K562 (cell line): ENCODE measurements around the gene MYL3. TPM values are rescaled to one million over a fixed set of nuclear protein-coding genes. Genes with fewer than 3 reads are reported as not detected.

Source experiments
- ATF3 ChIP-seq, 2 experiments: fragments of 450-650 bp in 1 of 2; sonication (generic) in 1 of 2; formaldehyde crosslinking in 1 of 2; IDR thresholded peaks in 1 of 2; conservative IDR thresholded peaks in 1 of 2; 2 replicates each; pipeline versions ENCODE4 v1.6.1 to v1.8.1; 2016 to 2023; ENCODE audit warnings: mild to moderate bottlenecking in 2 of 2, moderate library complexity in 2 of 2, inconsistent platforms in 1 of 2, missing genetic modification reagents in 1 of 2
- CBX3 ChIP-seq, 2 experiments: IDR thresholded peaks; 1 replicate in 1 of 2; 2 replicates in 1 of 2; pipeline ENCODE4 v1.6.1; 2012; ENCODE audit warnings: inconsistent platforms in 2 of 2, low read length in 2 of 2, borderline replicate concordance in 1 of 2, control low read depth in 1 of 2
- DEAF1 ChIP-seq: fragments of 450-650 bp; formaldehyde crosslinking; IDR thresholded peaks from 2 replicates; pipeline ENCODE4 v1.4.0; 2020; ENCODE audit warnings: mild to moderate bottlenecking, moderate library complexity
- MAFG ChIP-seq: fragments of 450-650 bp; conservative IDR thresholded peaks from 2 replicates; pipeline ENCODE4 v1.6.1; 2016; ENCODE audit warnings: missing genetic modification characterization, missing compliant biosample characterization
- SAFB ChIP-seq: fragments of 200-400 bp; formaldehyde crosslinking; IDR thresholded peaks from 2 replicates; pipeline ENCODE4 v1.6.1; 2017; ENCODE audit warnings: low read depth, low read length, borderline replicate concordance
- SMAD3 ChIP-seq: fragments of 450-650 bp; formaldehyde crosslinking; conservative IDR thresholded peaks from 2 replicates; pipeline ENCODE4 v1.4.0; 2020; ENCODE audit warnings: mild to moderate bottlenecking
- SMC3 ChIP-seq: conservative IDR thresholded peaks from 2 replicates; pipeline ENCODE4 v1.6.1; 2011; ENCODE audit warnings: low read depth, low read length, improper control_type of control experiment; ENCODE audit not compliant: insufficient read depth
- ZBTB8A ChIP-seq: fragments of 450-650 bp; IDR thresholded peaks from 2 replicates; pipeline ENCODE4 v1.6.1; 2018; ENCODE audit warnings: mild to moderate bottlenecking, moderate library complexity; ENCODE audit not compliant: partially characterized antibody
- ZNF75A ChIP-seq: fragments of 450-650 bp; formaldehyde crosslinking; IDR thresholded peaks from 2 replicates; pipeline ENCODE4 v1.4.0; 2020; ENCODE audit warnings: mild to moderate bottlenecking
- ZNF778 ChIP-seq: fragments of 450-650 bp; formaldehyde crosslinking; IDR thresholded peaks from 2 replicates; pipeline ENCODE4 v1.4.0; 2020; ENCODE audit warnings: mild to moderate bottlenecking, moderate library complexity
- polyA plus RNA-seq, 8 experiments: library from polyadenylated mRNA; depleted of rRNA in 4 of 8; stranded (reverse) in 5 of 8; unstranded in 3 of 8; fragments of >200 nt; fragmentation: Nextera tagmentation in 2 of 8; fragmentation: Illumina TruSeq in 1 of 8; extraction: Ambion mirVana in 2 of 8; extraction: Trizol in 1 of 8; gene quantifications; 2 replicates each; pipeline versions ENCODE4 v1.2.1 to v1.2.3, GENCODE V29; 2011 to 2014; ENCODE audit warnings: inconsistent platforms in 1 of 8, missing spikeins in 1 of 8
- total RNA-seq, 7 experiments: library from RNA; depleted of rRNA in 6 of 7; stranded (reverse); fragments of >200 nt in 6 of 7; fragmentation: Illumina TruSeq in 2 of 7; extraction: Trizol in 2 of 7; gene quantifications; 2 replicates each; pipeline versions ENCODE4 v1.2.1 to v1.2.3, GENCODE V29; 2011 to 2021; ENCODE audit warnings: low replicate concordance in 1 of 7
- TF ChIP-seq, protein P1 (sequence below): IDR thresholded peaks from 3 replicates; pipeline ENCODE4 v1.6.1; 2011; ENCODE audit warnings: borderline replicate concordance, mild to moderate bottlenecking, moderate library complexity; ENCODE audit not compliant: insufficient read length; ENCODE audit errors: extremely low read depth
- TF ChIP-seq, protein P2 (sequence below): IDR thresholded peaks from 2 replicates; pipeline ENCODE4 v1.6.1; 2014; ENCODE audit warnings: antibody characterized with exemption
- TF ChIP-seq, protein P3 (sequence below): sonication (generic); formaldehyde crosslinking; IDR thresholded peaks from 2 replicates; pipeline ENCODE4 v1.8.0; 2023; ENCODE audit warnings: mild to moderate bottlenecking, missing genetic modification reagents

MYL3 gene
- total and polyA plus RNA-seq, 9 of the 15 experiments (the other 6 are each of a cell fraction or from before 2014, with no cell fraction given), result 0.14 to 0.45 TPM; not detected in 7

DNA sequence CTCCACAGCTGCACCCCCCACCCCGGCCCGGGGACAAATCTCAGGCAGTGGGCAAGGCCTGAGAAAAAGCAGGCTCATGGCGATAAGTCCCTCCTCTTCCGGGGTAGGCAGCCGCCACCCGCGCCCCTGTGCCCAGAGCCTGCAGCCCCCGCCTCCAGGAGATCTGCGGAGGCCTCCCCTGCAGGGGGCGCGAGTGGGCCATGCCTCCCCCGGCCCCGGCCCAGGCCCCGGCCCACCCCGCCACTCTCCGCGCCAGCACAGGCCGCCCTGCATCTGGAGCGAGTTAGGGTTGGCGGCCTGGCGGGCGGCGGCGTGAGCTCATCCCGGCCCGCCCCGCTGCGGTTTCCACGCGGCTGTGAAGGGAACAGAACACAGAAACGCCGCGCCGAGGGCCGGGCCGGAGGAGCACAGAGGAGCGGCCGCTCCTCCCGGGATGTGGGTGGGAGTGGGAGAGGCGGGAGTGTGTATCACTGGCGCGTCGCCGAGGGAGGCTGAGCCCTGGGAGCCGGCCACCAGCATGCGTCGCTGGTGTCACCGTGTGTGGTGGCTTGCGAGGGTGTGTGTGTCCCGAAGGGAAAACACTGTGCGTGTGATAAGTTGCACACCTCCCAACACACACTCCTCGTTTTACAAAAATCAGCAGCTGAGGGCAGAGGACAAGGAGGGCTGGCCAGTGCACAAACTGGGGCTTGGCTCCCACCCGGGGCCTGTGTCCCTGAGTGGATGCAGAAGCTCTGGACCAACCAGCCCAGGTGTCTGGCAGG, 17.2 kb downstream of the MYL3 start (continued):
- TF ChIP-seq SMC3 (0 out of 2 replicates have a peak, but pooled peaks have one; percentile 1), SAFB (peak; percentile 72; the same call in 1 of the 2 replicates), ZBTB8A (no peak), ATF3 (IDR thresholded peaks at IDR 0.05) (no peak; the same call in 1 of the 2 replicates), ATF3 (CRISPR knock-in tag; conservative IDR thresholded peaks at IDR 0.05) (peak; percentile 40; the same call in 1 of the 2 replicates), ZNF75A (no peak), CBX3 (IDR thresholded peaks at IDR 0.05; ENCODE audit: borderline replicate concordance in 1 of 2, low read length in 2 of 2) (peak in 1 of 2 experiments; percentile 12; a peak in 1 of 3 replicates), MAFG (tag) (no peak), SMAD3 (no peak), ZNF778 (no peak), DEAF1 (CRISPR knock-in tag) (0 out of 2 replicates have a peak, but pooled peaks have one; percentile 40)
- TF ChIP-seq, protein P1, sequence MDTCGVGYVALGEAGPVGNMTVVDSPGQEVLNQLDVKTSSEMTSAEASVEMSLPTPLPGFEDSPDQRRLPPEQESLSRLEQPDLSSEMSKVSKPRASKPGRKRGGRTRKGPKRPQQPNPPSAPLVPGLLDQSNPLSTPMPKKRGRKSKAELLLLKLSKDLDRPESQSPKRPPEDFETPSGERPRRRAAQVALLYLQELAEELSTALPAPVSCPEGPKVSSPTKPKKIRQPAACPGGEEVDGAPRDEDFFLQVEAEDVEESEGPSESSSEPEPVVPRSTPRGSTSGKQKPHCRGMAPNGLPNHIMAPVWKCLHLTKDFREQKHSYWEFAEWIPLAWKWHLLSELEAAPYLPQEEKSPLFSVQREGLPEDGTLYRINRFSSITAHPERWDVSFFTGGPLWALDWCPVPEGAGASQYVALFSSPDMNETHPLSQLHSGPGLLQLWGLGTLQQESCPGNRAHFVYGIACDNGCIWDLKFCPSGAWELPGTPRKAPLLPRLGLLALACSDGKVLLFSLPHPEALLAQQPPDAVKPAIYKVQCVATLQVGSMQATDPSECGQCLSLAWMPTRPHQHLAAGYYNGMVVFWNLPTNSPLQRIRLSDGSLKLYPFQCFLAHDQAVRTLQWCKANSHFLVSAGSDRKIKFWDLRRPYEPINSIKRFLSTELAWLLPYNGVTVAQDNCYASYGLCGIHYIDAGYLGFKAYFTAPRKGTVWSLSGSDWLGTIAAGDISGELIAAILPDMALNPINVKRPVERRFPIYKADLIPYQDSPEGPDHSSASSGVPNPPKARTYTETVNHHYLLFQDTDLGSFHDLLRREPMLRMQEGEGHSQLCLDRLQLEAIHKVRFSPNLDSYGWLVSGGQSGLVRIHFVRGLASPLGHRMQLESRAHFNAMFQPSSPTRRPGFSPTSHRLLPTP, result no peak
- TF ChIP-seq, protein P2, sequence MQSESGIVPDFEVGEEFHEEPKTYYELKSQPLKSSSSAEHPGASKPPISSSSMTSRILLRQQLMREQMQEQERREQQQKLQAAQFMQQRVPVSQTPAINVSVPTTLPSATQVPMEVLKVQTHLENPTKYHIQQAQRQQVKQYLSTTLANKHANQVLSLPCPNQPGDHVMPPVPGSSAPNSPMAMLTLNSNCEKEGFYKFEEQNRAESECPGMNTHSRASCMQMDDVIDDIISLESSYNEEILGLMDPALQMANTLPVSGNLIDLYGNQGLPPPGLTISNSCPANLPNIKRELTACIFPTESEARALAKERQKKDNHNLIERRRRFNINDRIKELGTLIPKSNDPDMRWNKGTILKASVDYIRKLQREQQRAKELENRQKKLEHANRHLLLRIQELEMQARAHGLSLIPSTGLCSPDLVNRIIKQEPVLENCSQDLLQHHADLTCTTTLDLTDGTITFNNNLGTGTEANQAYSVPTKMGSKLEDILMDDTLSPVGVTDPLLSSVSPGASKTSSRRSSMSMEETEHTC, result no peak
- TF ChIP-seq, protein P3, sequence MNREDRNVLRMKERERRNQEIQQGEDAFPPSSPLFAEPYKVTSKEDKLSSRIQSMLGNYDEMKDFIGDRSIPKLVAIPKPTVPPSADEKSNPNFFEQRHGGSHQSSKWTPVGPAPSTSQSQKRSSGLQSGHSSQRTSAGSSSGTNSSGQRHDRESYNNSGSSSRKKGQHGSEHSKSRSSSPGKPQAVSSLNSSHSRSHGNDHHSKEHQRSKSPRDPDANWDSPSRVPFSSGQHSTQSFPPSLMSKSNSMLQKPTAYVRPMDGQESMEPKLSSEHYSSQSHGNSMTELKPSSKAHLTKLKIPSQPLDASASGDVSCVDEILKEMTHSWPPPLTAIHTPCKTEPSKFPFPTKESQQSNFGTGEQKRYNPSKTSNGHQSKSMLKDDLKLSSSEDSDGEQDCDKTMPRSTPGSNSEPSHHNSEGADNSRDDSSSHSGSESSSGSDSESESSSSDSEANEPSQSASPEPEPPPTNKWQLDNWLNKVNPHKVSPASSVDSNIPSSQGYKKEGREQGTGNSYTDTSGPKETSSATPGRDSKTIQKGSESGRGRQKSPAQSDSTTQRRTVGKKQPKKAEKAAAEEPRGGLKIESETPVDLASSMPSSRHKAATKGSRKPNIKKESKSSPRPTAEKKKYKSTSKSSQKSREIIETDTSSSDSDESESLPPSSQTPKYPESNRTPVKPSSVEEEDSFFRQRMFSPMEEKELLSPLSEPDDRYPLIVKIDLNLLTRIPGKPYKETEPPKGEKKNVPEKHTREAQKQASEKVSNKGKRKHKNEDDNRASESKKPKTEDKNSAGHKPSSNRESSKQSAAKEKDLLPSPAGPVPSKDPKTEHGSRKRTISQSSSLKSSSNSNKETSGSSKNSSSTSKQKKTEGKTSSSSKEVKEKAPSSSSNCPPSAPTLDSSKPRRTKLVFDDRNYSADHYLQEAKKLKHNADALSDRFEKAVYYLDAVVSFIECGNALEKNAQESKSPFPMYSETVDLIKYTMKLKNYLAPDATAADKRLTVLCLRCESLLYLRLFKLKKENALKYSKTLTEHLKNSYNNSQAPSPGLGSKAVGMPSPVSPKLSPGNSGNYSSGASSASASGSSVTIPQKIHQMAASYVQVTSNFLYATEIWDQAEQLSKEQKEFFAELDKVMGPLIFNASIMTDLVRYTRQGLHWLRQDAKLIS (CRISPR knock-in tag), result peak; percentile 64; the same call in 1 of the 2 replicates
